Measurements from ENCODE around the gene TTC21B.

DNA sequence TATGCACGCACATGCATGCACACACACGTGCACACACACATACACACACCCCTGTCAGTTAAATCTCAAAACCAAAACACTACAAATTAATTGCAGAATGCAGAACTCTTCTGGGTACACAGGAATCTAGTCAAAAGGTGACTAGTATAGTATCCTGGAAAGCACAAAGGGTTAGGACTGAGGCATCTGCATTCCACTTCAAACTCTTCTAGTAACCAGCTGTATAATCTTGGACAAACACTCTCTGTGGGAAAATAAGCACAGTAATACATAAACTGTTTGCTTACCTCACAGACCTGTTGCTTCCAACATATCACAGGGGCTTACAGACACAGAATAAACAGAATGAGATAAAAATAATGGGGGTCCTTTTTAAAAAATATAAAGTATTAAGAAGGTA is 49.1 kb downstream of the TTC21B start:
- no peak for TF ChIP-seq POLR2A (IDR thresholded peaks at IDR 0.05)
- TF ChIP-seq, protein P1, sequence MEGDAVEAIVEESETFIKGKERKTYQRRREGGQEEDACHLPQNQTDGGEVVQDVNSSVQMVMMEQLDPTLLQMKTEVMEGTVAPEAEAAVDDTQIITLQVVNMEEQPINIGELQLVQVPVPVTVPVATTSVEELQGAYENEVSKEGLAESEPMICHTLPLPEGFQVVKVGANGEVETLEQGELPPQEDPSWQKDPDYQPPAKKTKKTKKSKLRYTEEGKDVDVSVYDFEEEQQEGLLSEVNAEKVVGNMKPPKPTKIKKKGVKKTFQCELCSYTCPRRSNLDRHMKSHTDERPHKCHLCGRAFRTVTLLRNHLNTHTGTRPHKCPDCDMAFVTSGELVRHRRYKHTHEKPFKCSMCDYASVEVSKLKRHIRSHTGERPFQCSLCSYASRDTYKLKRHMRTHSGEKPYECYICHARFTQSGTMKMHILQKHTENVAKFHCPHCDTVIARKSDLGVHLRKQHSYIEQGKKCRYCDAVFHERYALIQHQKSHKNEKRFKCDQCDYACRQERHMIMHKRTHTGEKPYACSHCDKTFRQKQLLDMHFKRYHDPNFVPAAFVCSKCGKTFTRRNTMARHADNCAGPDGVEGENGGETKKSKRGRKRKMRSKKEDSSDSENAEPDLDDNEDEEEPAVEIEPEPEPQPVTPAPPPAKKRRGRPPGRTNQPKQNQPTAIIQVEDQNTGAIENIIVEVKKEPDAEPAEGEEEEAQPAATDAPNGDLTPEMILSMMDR (IDR thresholded peaks at IDR 0.05): no peak
- no peak for TF ChIP-seq POLR2AphosphoS5 (IDR thresholded peaks at IDR 0.05; ENCODE audit: insufficient read depth in 1 of 2, low read depth in 1 of 2)

Data from vagina (tissue), 2 donors.